Thymus (tissue), 11 donors: ENCODE results near the gene FBXL19. TPM values are rescaled to one million over a fixed set of nuclear protein-coding genes. Genes with fewer than 3 reads are reported as not detected.
A peak's percentile ranks its signal among the peaks of the same experiment; 100 is the strongest.

ENCODE experiments used
- DNase-seq, 9 donors: peaks; one replicate each; pipeline ENCODE4 v3.0.0-alpha.2; 2013; ENCODE audit warnings: low spot score in 9 of 9, low read depth in 6 of 9, missing footprints in 1 of 9
- H3K27ac ChIP-seq, 2 donors: one replicate each; pipeline ENCODE4 v1.5.1; 2013; ENCODE audit warnings: control low read depth in 1 of 2, low read depth in 1 of 2, low read length in 1 of 2, mild to moderate bottlenecking in 1 of 2, moderate library complexity in 1 of 2
- H3K27me3 ChIP-seq, 2 donors: one replicate each; pipeline ENCODE4 v1.5.1; 2013; ENCODE audit warnings: low read length in 1 of 2; ENCODE audit not compliant: control insufficient read depth in 2 of 2, insufficient read depth in 1 of 2
- H3K36me3 ChIP-seq, 2 donors: one replicate each; pipeline ENCODE4 v1.5.1; 2013; ENCODE audit warnings: low read length in 1 of 2, mild to moderate bottlenecking in 1 of 2, moderate library complexity in 1 of 2; ENCODE audit not compliant: control insufficient read depth in 2 of 2, insufficient read depth in 2 of 2
- H3K4me1 ChIP-seq, 2 donors: one replicate each; pipeline ENCODE4 v1.5.1; 2013; ENCODE audit warnings: low read length in 2 of 2; ENCODE audit not compliant: control insufficient read depth in 2 of 2, insufficient read depth in 2 of 2
- H3K4me3 ChIP-seq, 2 donors: one replicate each; pipeline ENCODE4 v1.5.1; 2013; ENCODE audit warnings: low read length in 2 of 2, control low read depth in 1 of 2, mild to moderate bottlenecking in 1 of 2
- H3K9me3 ChIP-seq, 2 donors: one replicate each; pipeline ENCODE4 v1.5.1; 2013; ENCODE audit warnings: low read length in 1 of 2, mild to moderate bottlenecking in 1 of 2; ENCODE audit not compliant: control insufficient read depth in 2 of 2, insufficient read depth in 1 of 2
- WGBS: extraction: QIAGEN DNeasy Blood & Tissue Kit; methylation state at CpG from one replicate; pipeline ENCODE4 v1.1.7; 2013; 5-methylcytosine and 5-hydroxymethylcytosine counted together
- polyA plus RNA-seq: library from polyadenylated mRNA; stranded (reverse); fragments of 200-250 nt; gene quantifications from one replicate; pipeline ENCODE4 v1.2.3, GENCODE V29; 2013
- total RNA-seq: library from RNA; stranded (reverse); fragments of 120-200 nt; gene quantifications from one replicate; pipeline ENCODE4 v1.2.4, GENCODE V29; 2013
- donor health status: healthy.

FBXL19 gene
- total and polyA plus RNA-seq, 2 donors = 10.2 to 17.0 TPM

- Histone ChIP-seq H3K27ac (peak overlapping the region in 1 of 2 donors; percentile 68), H3K4me1 (peaks cover 12 to 47% of the 10 kb centered on the region in 2 donors), H3K4me3 (no peak overlapping the region), H3K9me3 (no peaks in the 10 kb centered on the region), H3K27me3 (no peaks in the 10 kb centered on the region), H3K36me3 (peaks cover under 1 to 3% of the 10 kb centered on the region in 2 donors)
- 76% methylated on average over 15 of the region's 15 CpGs for WGBS
- DNase-seq = peak in 8 of 9 donors; percentile 61 to 92 (median 80)
These were observed 30.2 kb downstream of the FBXL19 start for GRCh38 chr16:30953511-30954124.

DNA sequence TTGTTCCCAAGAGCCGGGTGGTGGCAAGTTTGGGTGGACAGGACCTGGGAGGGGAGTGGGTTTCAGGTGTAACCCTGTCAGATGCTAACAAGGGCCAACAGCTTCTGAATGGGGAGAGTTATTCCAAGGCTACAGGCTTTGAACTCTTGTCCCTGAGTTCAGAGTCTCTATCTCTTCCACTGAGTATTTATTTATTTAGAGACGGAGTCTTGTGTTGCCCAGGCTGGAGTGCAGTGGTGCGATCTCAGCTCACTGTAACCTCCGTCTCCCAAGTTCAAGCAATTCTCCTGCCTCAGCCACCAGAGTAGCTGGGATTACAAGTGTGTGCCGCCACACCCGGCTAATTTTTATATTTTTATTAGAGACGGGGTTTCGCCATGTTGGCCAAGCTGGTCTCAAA lies 31.6 kb downstream of the FBXL19 start:
- H3K4me3 ChIP-seq = no peak overlapping the region
- no peak overlapping the region for H3K27ac ChIP-seq
- peaks cover 10 to 11% of the 10 kb centered on the region in 2 donors for H3K36me3 ChIP-seq
- no peaks in the 10 kb centered on the region for H3K27me3 ChIP-seq
- H3K9me3 ChIP-seq = no peaks in the 10 kb centered on the region
- 96% methylated on average over 8 of the region's 8 CpGs for WGBS
- H3K4me1 ChIP-seq = peaks cover 12 to 44% of the 10 kb centered on the region in 2 donors
- no peak for DNase-seq

DNA sequence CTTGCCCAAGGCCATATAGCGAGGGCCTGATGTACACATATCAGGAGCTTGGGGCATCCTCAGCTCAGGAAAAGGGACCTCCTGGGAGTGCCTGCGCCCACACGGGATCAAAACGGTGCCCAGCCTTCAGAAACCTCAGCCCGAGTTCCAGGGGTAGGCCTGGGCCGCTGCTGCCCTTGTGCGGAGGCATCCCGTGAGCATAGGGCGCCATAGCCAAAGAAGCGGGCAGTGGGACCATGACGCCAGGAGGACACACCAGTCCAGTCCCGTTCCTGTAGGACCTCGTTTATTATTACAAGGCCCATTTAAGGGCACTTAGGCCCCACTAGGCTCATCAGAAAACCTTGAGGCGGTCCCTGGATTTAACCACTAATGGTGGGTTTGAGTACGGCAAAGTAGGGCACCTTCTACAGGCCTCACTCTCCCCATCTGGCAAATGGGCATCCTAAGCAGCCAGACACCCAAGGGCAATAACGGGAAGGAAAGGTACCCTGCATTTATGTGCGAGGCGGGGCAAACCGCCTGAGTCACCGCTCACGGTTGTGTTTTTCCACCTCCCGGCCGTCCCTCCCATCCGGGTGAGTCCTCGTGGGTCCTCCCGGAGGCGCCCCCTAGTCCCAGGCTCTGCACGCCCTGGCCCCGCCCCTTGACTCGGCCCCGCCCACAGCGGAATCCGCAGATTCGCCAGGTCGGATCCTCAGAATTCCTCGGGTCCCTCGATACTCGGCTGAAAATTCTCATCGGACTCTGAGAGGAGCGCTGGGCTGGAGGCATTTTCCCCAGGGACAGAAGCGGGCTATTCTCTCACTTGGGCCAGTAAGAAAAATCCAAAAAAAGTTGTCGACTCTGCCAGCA lies 33.5 kb downstream of the FBXL19 start:
- H3K9me3 ChIP-seq = no peaks in the 10 kb centered on the region
- 33% methylated on average over 42 of the region's 42 CpGs for WGBS
- DNase-seq = peak in 6 of 9 donors; percentile 50 to 83 (median 67)
- no peaks in the 10 kb centered on the region for H3K27me3 ChIP-seq
- H3K4me3 ChIP-seq = peak overlapping the region; percentile 81 to 97
- peak overlapping the region; percentile 91 to 99 for H3K27ac ChIP-seq
- H3K36me3 ChIP-seq = peaks cover 25 to 28% of the 10 kb centered on the region in 2 donors
- peaks cover 0 to 26% of the 10 kb centered on the region in 2 donors for H3K4me1 ChIP-seq

- peak; percentile 79 to 98 (median 93) for DNase-seq
- H3K4me3 ChIP-seq = peak within 1 kb of the TSS; percentile 81 to 97
- H3K9me3 ChIP-seq = no peaks in the 10 kb centered on the region
- peaks cover 0 to 26% of the 10 kb centered on the region in 2 donors for H3K4me1 ChIP-seq
- WGBS = under 1% methylated on average over 84 of the region's 85 CpGs
- no peaks in the 10 kb centered on the region for H3K27me3 ChIP-seq
- peaks cover 33 to 35% of the 10 kb centered on the region in 2 donors for H3K36me3 ChIP-seq
- peak within 1 kb of the TSS; percentile 91 to 99 for H3K27ac ChIP-seq
These were observed 34.2 kb downstream of the FBXL19 start, which contains the start of gene SETD1A for GRCh38 chr16:30957456-30958174. SETD1A (plus strand) TSS chr16:30957754; CDS start chr16:30958732, 978 bp downstream.

- WGBS = 18% methylated on average over 55 of the region's 55 CpGs
- no peak for DNase-seq
- Histone ChIP-seq H3K9me3 (no peaks in the 10 kb centered on the region), H3K4me1 (peaks cover 0 to 23% of the 10 kb centered on the region in 2 donors), H3K36me3 (peaks cover 38 to 43% of the 10 kb centered on the region in 2 donors), H3K27ac (peak overlapping the region in 1 of 2 donors; percentile 99), H3K27me3 (no peaks in the 10 kb centered on the region), H3K4me3 (peak overlapping the region; percentile 57 to 97)
These were observed 35.1 kb downstream of the FBXL19 start for GRCh38 chr16:30958175-30959079.

- H3K9me3 ChIP-seq = no peaks in the 10 kb centered on the region
- peaks cover 66 to 68% of the 10 kb centered on the region in 2 donors for H3K36me3 ChIP-seq
- H3K27me3 ChIP-seq = no peaks in the 10 kb centered on the region
- no peak for DNase-seq
- no peak overlapping the region for H3K27ac ChIP-seq
- 98% methylated on average over 11 of the region's 11 CpGs for WGBS
- H3K4me3 ChIP-seq = no peak overlapping the region
- H3K4me1 ChIP-seq = peaks cover 0 to 15% of the 10 kb centered on the region in 2 donors
These were observed 38.0 kb downstream of the FBXL19 start for GRCh38 chr16:30961384-30961783.

DNA sequence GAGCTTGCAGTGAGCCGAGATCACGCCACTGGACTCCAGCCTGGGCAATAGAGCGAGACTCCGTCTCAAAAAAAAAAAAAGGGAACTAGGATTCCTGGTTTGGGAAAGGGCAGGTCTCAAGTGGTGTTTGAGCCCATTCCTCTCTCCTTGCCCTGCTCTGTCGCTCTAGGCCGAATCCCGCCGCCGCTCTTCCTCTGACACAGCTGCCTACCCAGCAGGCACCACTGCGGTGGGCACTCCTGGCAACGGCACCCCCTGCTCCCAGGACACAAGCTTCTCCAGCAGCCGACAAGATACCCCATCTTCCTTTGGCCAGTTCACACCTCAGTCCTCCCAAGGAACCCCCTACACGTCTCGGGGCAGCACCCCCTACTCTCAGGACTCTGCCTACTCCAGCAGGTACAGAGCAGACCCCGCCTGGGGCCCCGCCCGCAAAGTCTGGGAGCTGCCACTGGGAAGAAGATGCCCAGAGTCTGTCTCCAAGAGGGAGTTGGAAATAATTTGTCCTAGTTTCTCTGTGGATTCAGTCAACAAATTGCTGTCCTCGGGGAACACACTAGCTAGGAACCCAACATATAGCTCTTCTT lies 40.6 kb downstream of the FBXL19 start:
- no peak overlapping the region for H3K4me3 ChIP-seq
- peaks cover 0 to 1% of the 10 kb centered on the region in 2 donors for H3K4me1 ChIP-seq
- no peak overlapping the region for H3K27ac ChIP-seq
- H3K27me3 ChIP-seq = no peaks in the 10 kb centered on the region
- H3K36me3 ChIP-seq = peaks cover 82 to 86% of the 10 kb centered on the region in 2 donors
- DNase-seq = no peak
- 98% methylated on average over 18 of the region's 18 CpGs for WGBS
- no peaks in the 10 kb centered on the region for H3K9me3 ChIP-seq
